ENCODE results near the gene HDDC3.
A peak's percentile ranks its signal among the peaks of the same experiment; 100 is the strongest.

DNA sequence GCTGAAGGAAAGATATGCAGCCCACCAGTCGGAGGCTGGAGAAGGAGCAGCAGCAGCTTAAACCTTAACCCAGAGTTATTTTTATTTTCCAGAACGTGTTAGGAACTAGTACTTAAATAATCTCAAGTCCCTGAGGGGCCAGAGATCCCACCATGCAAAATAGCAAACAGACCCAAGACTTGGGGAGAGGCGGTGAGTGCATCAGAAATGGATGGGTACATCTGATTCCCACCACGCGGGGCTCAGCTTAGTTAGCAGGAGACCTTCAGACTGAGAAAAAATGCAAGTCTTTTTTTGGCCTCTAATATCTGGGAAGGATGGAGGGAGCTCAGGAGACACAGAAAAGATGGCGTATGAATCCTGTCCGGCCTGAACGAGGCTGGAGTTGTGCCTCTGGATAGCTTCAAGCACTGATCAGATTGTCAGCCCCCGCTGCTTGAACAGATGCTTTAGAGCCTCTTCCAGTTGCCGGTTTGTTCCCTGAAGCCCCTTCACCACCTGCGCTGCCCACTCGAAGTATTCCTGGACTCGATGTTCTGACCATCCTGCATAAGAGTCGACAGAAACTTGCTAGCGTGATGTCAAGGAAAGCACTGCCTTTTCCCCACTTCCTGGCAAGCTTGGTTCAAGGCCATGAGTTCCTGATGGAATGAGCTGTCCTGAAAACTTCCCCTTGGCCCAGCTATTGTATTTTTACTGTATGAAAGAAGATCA lies 1.3 kb downstream of the HDDC3 start:
- TF ChIP-seq CTCF (IDR thresholded peaks at IDR 0.05) (no peak), POLR2AphosphoS5 (IDR thresholded peaks at IDR 0.05; ENCODE audit: low read depth, low read length) (no peak), TCF7L2 (IDR thresholded peaks at IDR 0.05; ENCODE audit: low read depth, low read length) (peak; percentile 45; the same call in 1 of the 2 replicates), SIN3A (IDR thresholded peaks at IDR 0.05; ENCODE audit: borderline replicate concordance, insufficient read depth, low read depth, low read length) (no peak)
- TF ChIP-seq, protein P1, sequence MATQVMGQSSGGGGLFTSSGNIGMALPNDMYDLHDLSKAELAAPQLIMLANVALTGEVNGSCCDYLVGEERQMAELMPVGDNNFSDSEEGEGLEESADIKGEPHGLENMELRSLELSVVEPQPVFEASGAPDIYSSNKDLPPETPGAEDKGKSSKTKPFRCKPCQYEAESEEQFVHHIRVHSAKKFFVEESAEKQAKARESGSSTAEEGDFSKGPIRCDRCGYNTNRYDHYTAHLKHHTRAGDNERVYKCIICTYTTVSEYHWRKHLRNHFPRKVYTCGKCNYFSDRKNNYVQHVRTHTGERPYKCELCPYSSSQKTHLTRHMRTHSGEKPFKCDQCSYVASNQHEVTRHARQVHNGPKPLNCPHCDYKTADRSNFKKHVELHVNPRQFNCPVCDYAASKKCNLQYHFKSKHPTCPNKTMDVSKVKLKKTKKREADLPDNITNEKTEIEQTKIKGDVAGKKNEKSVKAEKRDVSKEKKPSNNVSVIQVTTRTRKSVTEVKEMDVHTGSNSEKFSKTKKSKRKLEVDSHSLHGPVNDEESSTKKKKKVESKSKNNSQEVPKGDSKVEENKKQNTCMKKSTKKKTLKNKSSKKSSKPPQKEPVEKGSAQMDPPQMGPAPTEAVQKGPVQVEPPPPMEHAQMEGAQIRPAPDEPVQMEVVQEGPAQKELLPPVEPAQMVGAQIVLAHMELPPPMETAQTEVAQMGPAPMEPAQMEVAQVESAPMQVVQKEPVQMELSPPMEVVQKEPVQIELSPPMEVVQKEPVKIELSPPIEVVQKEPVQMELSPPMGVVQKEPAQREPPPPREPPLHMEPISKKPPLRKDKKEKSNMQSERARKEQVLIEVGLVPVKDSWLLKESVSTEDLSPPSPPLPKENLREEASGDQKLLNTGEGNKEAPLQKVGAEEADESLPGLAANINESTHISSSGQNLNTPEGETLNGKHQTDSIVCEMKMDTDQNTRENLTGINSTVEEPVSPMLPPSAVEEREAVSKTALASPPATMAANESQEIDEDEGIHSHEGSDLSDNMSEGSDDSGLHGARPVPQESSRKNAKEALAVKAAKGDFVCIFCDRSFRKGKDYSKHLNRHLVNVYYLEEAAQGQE (IDR thresholded peaks at IDR 0.05; ENCODE audit: insufficient read depth in 1 of 2, low read depth in 2 of 2, low read length in 1 of 2): no peak
